Stimulated activated naive CD8-positive, alpha-beta T cell treated with anti-CD3 and anti-CD28 coated beads, Interleukin-15, Interleukin-2, amounts not matched to agents 100 U/mL and 50 U/mL, for 24 hours (primary cell): Measurements from ENCODE around the gene MYH9.

ENCODE experiments used
- ATAC-seq: fragments of 150-1000 bp; cut with Tn5 transposase; one replicate; pipeline ENCODE4 v1.10.0; 2021
- DNase-seq: peaks from one replicate; pipeline ENCODE4 v3.0.0; 2021

The MYH9 gene

DNA sequence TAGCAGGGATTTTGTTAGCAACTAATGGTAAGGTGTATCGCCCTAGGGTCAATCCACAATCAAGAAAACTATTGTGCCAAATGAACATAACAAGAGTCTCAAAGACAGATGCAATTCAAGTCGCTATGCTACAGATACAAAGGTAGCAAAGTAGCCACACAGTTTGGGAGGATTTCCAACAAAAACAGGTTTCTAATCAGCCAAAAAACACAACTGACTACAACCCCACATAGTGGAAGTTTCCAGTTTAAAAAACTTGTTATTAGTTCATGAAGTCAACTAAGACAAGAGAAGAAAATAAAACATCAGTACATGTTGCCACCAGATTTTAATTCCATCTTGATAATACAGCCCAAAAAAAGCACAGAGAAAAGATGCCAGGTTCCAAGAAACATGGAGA is 38.0 kb downstream of the MYH9 start:
- ATAC-seq (no peak), DNase-seq (no peak)

DNA sequence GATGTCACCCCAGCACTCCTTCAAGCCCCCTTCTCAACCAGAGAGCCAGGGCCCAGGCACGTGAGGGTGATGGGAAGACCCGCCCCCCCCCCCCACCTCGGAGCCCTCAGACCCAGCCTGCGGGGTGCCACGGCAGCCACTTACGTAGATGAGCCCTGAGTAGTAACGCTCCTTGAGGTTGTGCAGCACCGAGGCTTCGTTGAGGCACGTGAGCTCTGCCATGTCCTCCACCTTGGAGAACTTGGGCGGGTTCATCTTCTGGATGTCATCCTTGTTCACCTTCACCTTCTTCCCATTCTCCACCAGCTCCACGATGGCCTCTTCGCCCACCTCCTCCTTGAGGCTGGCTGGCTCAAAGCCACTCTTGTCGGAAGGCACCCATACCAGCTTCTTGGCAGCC is 39.0 kb downstream of the MYH9 start:
- no peak for ATAC-seq
- DNase-seq, result no peak

DNA sequence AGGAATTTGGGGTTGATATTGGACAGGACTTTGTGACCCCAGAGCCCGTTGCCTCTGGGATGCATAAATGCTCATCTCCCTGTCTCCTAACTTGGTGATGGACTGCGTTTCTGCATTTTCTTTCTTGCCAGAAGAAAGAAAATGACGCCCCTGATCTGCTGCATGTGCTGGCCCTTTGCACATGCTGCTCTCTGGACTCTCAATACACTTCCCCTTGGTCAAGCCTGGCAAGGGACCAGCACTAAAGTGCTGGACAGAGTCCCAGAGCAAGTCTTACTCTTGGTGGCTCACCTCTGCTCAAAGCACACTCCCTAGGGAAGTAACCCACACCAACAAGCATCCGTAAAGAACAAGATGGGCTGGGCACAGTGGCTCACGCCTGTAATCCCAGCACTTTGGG is 40.7 kb downstream of the MYH9 start:
- DNase-seq (no peak), ATAC-seq (no peak)

DNA sequence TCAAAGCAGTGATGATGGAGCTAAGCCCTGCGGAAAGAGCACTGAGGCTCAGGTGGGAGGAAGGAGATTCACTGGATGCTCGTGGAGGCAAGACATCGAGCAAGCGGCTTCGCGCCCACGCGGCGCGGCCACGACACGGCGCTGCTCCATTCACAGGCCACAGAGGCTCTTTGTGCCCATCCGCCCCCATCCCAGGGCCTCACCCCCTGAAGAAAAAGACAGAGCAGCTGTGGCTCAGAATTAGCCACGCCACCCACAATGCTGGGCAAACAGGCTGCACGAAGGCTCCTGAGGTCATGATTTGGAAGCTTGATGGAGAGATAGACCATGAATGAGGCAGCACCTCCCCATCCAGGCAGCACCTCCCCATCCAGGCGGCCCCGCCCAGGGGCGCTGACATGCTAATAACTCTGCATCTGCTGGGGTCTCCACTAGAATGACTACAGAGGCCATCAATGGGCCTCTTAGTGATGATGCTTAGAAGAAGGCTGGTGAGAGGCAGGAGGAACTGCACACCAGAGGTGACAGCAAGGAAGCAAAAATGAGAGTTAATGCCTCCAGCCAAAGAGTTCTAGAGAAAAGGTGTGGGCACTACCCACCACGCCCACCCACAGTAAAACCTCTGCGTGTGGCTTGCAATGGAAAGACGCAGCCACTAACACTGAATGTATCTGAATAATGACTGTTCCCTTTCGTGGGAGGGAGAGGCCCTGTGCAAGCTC is 43.5 kb downstream of the MYH9 start:
- DNase-seq, result peak; percentile 76
- peak; percentile 84 for ATAC-seq

DNA sequence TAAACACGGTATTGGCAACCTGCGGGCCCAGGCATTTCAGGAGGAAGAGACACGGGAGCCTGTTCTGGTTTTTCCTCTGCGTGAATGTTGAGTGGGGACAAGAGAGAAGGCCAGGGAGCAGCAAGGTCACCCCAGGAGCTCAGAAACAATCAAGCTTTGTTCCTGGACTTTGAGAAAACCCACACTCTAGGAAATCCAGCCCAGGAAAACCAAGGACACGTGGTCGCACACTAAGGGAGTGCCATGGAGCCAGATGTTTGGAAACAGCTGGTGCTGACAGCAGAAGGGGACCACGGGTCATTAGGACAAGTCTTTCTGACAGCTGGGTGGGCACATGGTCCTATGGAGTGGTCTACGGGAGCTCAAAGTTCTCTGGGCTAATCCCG is 44.1 kb downstream of the MYH9 start:
- DNase-seq (no peak), ATAC-seq (no peak)

DNA sequence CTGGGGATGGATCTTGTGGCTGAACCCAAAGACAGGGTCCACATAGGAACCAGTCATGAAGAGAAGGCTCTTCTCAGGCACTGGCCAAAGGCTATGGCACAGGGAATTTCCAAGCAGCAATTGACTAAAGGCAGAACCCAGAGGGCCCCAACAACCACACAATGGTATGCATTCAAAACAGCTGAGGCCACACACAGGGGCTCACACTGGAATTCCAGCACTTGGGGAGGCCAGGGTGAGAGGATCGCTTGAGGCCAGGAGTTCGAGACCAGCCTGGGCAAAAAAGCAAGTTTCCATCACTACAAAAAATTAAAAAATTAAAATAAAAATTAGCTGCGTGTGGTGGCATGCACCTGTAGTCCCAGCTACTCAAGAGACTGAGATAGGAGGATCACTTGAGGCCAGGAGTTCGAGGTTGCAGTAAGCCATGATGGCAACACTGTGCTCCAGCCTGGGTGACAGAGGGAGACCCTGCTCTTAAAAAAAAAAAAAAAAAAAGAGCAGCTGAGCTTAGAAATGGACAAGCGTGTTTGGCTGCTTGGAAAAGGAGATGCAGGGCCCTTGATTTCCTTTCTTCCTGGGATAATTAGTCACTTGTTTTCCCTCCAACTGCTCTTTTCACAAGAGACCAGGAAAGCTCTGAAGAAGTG is 44.6 kb downstream of the MYH9 start:
- DNase-seq (no peak), ATAC-seq (no peak)

DNA sequence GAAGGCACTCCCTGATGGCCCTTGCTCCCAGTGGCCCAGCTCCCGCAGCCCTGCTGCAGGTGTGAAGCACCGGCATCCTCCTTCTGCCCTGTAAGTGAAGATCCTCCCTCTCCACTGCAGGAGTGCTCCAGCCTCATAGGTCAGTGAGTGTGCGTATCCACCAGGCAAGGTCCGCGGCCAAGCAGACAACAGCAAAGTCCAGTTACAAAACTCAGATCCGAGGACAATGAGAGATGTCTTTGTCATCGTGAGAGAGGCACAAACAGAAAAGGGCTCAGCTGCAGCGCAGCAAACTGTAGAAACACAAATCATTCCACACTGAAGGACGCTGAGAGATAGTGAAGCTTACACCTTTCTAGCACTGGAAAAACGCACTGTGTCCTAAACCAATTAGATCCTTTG is 46.1 kb downstream of the MYH9 start:
- no peak for DNase-seq
- ATAC-seq, result no peak

DNA sequence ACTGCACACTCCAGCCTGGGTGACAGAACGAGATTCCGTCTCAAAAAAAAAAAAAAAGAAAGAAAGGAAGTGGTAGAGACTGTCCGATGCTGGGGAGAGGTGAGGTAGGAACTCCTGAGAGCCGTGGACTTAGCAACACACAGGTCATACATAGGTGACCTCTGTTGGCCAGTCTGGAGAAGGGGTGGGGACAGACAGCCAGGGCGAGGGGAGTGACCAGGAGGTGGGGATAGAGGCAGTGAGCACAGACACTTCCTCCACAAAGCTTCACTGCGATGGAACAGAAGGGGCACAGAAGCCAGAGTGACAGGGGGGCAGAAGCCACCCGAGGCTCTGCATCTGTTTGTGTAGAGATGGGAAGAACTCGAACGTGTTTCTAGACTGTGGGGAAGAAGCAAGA is 47.1 kb downstream of the MYH9 start:
- DNase-seq (no peak), ATAC-seq (no peak)

DNA sequence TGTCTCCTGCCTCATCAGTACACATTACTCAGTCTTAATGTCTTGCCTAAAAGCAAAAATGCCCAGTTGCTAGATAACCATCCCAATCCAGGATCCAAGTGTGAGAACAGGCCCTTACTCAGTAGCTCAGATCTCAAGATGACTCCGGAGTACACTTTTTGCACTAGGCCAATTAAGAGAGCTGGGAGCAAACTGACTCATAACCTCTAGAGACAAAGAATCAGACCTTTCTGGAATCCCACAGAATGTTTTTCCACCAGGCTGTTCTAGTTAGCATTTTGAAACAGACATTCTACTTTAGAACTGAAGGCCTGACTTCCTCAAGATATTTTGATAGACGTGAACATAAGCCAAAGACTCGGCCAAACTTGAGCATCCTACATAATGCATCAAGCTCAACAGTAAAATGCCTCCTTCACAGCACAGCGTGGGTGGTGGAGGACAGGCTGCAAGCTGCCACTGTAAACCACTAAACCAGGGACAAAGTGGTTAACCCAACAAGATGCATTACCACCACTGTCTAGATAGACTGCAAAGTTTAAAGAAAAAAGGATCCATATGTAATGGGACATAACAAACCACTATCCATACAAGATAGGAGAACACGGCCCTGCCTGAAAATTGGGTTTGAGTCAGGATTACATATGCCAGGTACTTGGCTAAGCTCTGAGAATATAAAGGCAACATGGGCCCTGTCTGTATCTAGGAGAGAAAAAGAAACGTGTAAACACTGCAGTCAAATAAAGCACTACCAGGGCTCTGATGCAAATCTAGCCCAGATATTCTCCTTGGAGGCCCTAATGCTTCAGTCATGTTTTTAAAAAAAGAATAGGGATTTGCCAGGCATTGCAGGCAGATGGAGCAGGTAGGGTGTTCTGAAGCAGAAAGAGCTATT is 48.3 kb downstream of the MYH9 start:
- ATAC-seq, result peak; percentile 61
- DNase-seq, result peak; percentile 63

DNA sequence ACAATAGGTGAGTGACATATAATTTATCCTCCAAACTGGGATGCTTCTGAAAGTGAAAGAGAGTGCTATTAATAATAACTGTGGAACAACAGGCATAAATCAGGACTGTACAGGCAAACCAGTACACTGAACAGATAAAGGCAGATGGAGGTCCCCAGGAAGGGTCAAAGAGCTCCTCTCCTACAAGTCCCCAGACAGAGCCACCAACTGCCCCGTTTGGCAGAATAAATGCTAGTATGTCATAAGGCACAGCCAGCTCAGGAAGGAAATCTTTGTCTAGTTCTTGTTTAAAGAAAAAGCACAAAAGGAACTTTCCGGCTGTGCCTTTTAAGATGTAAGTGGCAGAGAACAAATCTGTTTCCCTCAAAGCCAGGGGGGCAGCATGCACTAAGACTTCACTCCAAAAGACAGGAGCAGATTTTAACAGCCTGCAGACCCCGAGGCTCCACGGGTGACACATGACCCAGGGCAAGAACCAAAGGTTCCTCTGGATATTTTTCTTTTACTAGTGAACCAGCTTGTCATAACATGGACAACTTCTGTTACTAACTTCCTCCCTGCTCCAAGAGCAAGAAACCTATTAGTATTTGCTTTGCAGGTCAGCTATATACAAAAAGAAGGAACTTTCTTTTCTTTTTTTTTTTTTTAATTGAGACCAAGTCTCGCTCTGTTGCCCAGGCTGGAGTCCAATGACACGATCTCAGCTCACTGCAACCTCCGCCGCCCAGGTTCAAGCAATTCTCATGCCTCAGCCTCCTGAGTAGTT is 50.2 kb downstream of the MYH9 start:
- no peak for DNase-seq
- no peak for ATAC-seq

DNA sequence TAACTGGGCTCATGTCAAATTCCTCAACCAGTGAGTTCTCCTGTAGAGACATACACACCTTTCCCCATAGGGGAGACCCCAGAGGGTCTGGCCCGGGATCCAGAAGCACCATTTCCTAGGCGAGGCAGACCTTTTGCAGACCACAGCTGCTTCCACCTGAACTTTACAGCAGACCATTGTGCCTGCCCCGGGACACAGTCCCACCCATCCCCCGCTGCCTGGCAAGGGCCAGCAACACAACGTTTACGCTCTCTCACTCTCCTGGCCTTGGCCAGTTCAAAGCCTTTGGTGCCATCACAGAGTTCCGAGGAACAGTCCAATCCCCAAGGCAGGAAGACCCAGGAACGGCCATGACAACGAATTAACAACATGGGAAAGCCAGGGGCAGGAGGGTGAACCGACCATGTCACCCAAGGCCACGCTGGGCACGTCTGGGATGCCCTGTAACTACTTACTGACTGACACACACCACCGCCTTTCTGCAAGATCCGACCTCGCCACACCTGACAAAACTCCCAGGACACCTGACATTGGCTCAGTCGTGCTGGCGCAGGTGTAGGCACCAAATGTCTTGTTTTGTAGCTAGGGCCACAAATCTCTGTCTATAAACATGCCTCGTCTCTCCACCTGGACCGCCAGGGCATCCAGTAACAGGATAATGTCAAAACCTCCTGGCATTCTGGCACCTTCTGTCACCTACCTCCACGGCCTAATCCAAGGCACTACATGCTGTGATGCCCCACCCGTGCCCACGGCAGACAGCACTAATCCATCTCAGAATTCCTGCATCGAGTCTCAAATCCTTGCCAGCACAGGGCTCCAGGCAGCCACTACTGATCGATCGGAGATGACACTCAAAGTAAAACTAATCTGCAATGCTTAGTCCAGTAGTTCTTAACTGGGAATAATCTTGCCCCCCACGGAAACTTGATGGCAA is 51.3 kb downstream of the MYH9 start:
- no peak for DNase-seq
- ATAC-seq, result no peak

DNA sequence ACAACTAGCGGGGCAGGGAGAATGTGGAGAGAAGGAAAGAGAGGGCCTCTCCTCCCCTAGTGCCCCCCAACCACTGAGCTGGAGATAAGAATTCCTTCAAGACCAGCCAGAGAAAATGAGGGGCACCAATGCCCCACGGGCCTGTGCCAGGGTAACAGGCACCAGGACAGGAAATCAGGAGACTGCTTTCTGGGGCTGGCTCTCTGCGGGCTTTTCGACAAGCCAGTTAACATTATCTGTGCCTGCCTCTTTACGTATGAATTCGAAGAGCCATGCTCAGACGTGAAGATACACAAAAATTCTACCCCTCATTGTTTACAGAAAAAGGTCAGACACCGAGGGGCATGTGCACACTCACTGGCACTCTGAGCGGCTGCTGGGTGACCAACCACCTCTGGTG is 52.1 kb downstream of the MYH9 start:
- no peak for DNase-seq

DNA sequence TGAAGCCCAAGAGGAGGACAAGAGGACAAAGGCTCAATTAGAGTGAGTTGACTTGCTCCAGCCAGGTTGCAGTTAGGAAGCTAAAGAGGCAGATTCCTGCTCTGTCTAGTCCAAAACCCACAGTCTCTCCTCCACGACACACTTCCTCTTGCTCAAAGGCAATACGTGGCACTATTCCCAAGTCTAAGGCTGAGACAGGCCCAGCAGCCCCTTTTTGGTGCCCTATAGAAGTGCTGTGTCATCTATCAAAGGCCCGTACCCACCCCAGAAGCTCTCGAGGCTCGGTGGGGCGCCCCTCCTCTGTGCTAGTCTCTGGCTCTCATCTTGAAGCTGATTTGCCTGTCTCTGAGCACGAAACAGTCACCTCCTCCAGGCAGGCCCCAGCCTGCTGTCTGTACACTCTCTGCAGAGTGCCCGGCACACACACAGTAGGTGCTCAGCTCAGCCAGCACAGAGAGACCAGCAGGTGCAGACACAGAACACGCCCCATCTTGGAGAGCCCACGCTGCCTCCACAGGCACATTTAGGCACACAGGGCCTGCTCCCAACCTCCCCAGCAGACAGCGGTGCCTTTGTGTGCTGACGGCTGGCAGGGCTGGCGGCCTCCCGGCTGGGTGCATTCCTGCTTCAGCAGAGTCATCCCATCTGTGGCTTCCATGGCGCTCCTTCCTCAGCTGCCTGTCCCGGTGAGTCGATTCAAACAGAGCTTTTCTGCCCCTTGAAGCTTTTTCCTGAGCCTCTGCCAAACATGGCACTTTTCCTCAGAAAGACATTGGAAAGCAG is 52.8 kb downstream of the MYH9 start:
- DNase-seq (no peak), ATAC-seq (peak; percentile 6)

More for the DNA sequence above, 52.1 kb downstream of the MYH9 start:
- no peak for ATAC-seq

DNA sequence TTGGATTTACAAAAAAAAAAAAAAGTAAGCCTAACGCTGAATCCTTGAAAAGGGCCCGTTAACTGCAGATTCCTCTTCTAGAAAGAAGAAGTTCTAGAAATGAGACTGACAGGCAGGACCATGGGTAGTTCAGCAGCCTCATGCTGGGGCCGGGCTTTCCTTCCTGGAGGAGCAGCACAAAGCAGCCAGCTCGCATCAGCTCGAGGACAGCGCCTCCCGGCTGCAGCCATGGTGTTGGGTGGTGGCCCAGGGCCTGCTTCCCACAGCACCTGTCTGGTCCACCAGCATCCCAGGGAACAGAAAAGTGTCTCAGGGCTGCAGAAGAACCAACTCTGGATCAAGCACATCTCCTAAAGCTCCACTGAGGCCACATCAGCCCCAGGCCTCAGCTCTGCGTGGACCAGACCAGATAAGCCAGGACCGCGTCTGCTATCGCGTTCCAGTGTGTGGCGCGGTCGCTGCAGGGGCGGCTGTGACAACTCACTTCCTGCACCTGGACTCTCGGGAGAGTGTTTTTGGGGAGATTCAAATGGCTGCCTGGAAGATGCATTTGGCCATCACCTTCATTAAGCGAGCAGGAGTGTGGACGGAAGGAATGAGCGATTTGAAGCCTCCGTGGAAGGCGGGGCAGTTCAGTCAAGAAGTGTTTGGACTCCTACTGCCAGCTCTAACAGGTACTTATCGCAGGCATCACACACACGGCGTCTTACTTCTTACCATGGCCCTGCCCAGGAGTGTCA is 53.5 kb downstream of the MYH9 start:
- DNase-seq, result peak; percentile 59
- ATAC-seq, result no peak

DNA sequence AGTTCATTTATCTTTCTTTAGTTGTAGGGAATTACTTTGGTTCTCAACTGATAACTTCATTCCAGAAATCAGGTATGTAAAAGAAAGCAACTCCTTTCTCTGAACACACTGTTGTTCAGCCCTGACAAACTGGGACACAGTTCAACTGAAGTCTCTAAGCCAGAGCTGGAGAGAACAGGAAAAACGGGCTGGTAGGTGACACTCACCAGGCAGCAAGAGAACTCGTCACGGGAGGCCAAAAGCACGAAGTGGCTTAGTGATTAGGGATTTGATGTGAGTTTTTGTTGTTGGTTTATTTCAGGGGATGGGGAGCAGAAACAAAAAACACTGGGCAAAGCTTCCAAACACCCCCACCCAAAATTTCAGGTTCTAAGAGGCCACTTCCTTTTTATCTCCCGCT is 54.1 kb downstream of the MYH9 start:
- ATAC-seq, result no peak
- no peak for DNase-seq

DNA sequence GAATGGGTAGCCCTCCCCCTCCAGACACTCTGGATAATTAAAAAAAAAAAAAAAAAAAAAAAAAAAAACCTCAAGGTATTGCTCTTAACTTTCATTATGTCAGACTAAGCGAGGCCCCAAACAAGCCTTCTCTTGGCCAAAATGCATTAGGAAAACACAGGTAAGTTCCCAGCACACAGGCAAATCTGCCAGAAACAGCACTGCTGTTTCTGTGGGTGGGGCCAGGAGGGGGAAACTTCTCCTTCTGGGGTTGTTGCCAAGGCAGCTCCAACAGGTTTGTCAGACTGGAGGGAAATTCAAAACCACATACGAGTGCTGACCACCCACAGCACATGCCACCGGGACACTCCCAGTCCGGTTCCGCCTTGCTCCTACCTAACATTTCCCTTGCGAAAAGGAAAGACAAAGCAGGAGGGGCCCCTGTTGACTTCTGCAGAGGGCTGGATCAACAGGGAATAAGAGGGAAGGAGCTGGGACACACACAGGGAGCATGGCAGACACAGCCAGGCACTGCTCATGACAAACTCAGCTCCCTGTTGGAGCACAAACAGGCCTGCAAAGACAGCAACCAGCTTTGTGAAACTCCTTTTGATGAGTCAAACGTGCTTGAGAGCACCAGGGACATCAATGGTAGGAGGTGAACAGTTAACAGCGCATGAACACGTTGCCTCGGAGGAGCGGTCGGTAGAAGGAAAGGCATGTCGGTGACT is 55.0 kb downstream of the MYH9 start:
- ATAC-seq, result peak; percentile 47
- peak; percentile 66 for DNase-seq

DNA sequence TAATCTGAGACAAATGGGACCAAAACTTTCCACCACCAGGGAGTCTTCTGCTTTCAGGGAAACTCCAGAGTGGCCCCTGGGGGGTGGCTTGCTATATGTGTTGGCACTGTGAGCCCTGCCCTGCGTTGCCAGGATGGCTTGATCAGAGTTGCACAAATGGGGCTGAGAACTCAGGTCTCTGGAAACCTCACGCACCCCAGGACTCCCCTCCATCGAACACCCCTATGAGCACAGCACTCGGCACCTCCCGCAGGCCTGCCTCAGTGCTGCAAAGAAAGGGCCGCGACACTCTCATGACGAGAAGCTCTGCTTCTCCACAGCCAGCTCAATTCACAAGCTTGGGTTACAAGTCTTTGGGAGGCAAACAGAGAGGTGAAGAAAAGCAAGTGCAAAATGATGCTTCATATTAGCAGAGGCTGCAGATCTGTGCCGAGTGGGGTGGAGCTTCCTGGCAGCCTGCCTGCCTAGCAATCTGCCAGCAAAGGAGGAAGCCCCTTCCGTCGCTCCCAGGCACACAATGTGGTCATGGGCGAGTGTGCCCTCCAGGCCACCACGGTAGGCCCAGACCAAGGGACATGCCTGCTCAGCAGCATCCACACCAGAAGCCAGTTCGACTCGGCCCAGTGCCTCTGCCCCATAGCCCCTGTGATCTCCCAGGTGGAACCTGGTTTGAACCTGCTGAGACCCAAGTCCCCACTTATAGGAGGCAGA is 55.7 kb downstream of the MYH9 start:
- peak; percentile 8 for ATAC-seq

DNA sequence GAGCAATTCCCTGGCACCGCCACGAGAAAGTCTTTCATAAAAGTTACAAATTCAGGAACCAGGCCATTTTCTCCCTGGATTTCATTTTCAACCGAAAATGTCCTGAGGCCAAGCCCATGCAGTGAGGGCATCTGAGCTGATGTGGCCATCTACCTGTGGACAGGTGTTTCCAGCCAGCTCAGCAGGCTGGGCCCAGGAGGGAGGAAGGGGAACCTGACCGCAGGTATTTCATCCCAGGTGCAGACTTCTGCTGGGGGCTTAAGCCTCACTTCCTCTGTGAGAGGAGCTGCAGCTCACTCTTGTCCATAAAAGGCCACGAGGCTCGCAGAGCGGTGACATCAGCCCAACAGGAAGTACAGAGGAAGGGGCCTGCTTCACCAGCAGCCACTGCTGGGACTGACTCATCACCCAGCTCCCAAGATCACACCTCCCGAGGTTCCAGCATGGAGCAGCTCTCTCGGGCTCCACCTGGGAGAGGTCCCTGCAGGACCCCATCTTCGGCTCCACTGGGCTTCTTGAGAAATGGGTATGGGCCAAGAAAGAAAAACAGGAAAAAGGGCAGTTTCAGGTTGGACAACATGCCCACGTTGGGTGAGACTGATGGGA is 56.4 kb downstream of the MYH9 start:
- ATAC-seq (peak; percentile 60), DNase-seq (peak; percentile 80)

More for the DNA sequence above, 55.7 kb downstream of the MYH9 start:
- DNase-seq, result peak; percentile 71
